K562 (cell line): Measurements from ENCODE around the gene SERTAD2. TPM values are rescaled to one million over a fixed set of nuclear protein-coding genes. Genes with fewer than 3 reads are reported as not detected.

Experiments
- ATAC-seq: fragments of 200-7000 bp; cut with Tn5 transposase; 3 replicates; pipeline ENCODE4 v1.9.1; 2020; ENCODE audit warnings: moderate library complexity
- BruUV-seq: library from RNA; stranded (reverse); fragments of 400-500 nt; replicated peaks from 2 replicates; lab custom pipeline; 2021; lab: Mats Ljungman, UMichigan
- CTCF ChIA-PET: fragments of 300-600 bp; formaldehyde crosslinking; extraction: SDS; loops from one replicate; lab custom pipeline; 2021; ENCODE audit warnings: low intra/inter-chr PET ratio; lab: Yijun Ruan, JAX
- POLR2A ChIA-PET: fragments of 300-600, 350-650 bp; sonication (Branson Sonifier 250); formaldehyde crosslinking; extraction: SDS; loops from one replicate; lab custom pipeline; 2021; ENCODE audit warnings: antibody characterized with exemption, inconsistent platforms; lab: Yijun Ruan, JAX
- DNase-seq, 4 experiments: peaks; one replicate each; pipeline versions ENCODE4 v3.0.0 to v3.0.0-alpha.2; 2011 to 2018; ENCODE audit warnings: low spot score in 3 of 4, mixed read lengths in 3 of 4; ENCODE audit errors: extremely low read depth in 1 of 4
- FAIRE-seq: peaks from 2 replicates; lab custom pipeline; 2011; peaks lifted over from hg19 to GRCh38; lab: Jason Lieb, UNC
- H2AFZ ChIP-seq: 2 replicates; pipeline ENCODE4 v1.6.0; 2011; ENCODE audit warnings: low read depth, low read length, control low read depth, inconsistent platforms
- H3K27ac ChIP-seq: fragments of 200-600 bp; 3 replicates; pipeline ENCODE4 v1.8.0; 2011; ENCODE audit warnings: low read depth, mild to moderate bottlenecking, control low read depth, inconsistent platforms, low read length, moderate library complexity, mixed read lengths; ENCODE audit errors: extremely low read depth
- H3K27me3 ChIP-seq, 2 experiments: fragments of 300-600 bp in 1 of 2; 2 replicates in 1 of 2; 3 replicates in 1 of 2; pipeline versions ENCODE4 v1.6.0 to v1.8.0; 2011; ENCODE audit warnings: inconsistent platforms in 2 of 2, low read length in 2 of 2, mild to moderate bottlenecking in 1 of 2, mixed read lengths in 1 of 2, moderate library complexity in 1 of 2; ENCODE audit not compliant: control insufficient read depth in 2 of 2, insufficient read depth in 2 of 2
- H3K36me3 ChIP-seq: fragments of 300-600 bp; 3 replicates; pipeline ENCODE4 v1.8.0; 2011; ENCODE audit warnings: mild to moderate bottlenecking, low read length, inconsistent platforms; ENCODE audit not compliant: control insufficient read depth, insufficient read depth
- H3K4me1 ChIP-seq, 2 experiments: fragments of 200-600 bp in 1 of 2; replicated peaks in 1 of 2; 2 replicates in 1 of 2; 3 replicates in 1 of 2; pipeline versions ENCODE4 v1.5.1 to v1.8.0; 2011; ENCODE audit warnings: inconsistent platforms in 2 of 2, low read length in 2 of 2, mild to moderate bottlenecking in 1 of 2, mixed read lengths in 1 of 2, moderate library complexity in 1 of 2; ENCODE audit not compliant: control insufficient read depth in 2 of 2, insufficient read depth in 2 of 2
- H3K4me2 ChIP-seq: 2 replicates; pipeline ENCODE4 v1.6.1; 2011; ENCODE audit warnings: low read length, control low read depth, inconsistent platforms, mixed read lengths; ENCODE audit not compliant: insufficient read depth
- H3K4me3 ChIP-seq: fragments of 200-600 bp; sonication (generic), shearing (Covaris generic); 2 replicates; pipeline ENCODE4 v1.5.1; 2016; ENCODE audit warnings: control low read depth, inconsistent platforms
- H3K79me2 ChIP-seq: fragments of 200-600 bp; 3 replicates; pipeline ENCODE4 v1.8.0; 2011; ENCODE audit warnings: low read length, inconsistent platforms; ENCODE audit not compliant: control insufficient read depth, insufficient read depth
- H3K9ac ChIP-seq, 2 experiments: 2 replicates each; pipeline versions ENCODE4 v1.6.0 to v1.6.1; 2011; ENCODE audit warnings: low read depth in 2 of 2, low read length in 2 of 2, control low read depth in 1 of 2, inconsistent platforms in 1 of 2, mild to moderate bottlenecking in 1 of 2, mixed read lengths in 1 of 2; ENCODE audit not compliant: insufficient read depth in 1 of 2
- H3K9me1 ChIP-seq: one replicate; pipeline ENCODE4 v1.6.0; 2011; ENCODE audit warnings: inconsistent platforms, mild to moderate bottlenecking, low read length, moderate library complexity; ENCODE audit not compliant: control insufficient read depth, insufficient read depth
- H3K9me3 ChIP-seq: replicated peaks from 2 replicates; pipeline ENCODE4 v1.5.1; 2011; ENCODE audit warnings: low read depth, low read length, inconsistent platforms; ENCODE audit not compliant: control insufficient read depth, insufficient read depth
- H4K20me1 ChIP-seq: replicated peaks from 2 replicates; pipeline ENCODE4 v1.6.1; 2011; ENCODE audit warnings: low read length, inconsistent platforms, mixed read lengths; ENCODE audit not compliant: control insufficient read depth, insufficient read depth
- CSDE1 ChIP-seq, 2 experiments: fragments of 450-650 bp; IDR thresholded peaks; 2 replicates each; pipeline ENCODE4 v1.6.1; 2016; ENCODE audit warnings: mild to moderate bottlenecking in 1 of 2
- E4F1 ChIP-seq: fragments of 250-450 bp; sonication (Bioruptor Pico); IDR thresholded peaks from 2 replicates; pipeline ENCODE4 v1.5.0; 2021; ENCODE audit warnings: mild to moderate bottlenecking, borderline replicate concordance
- EHMT2 ChIP-seq: fragments of 450-650 bp; IDR thresholded peaks from 2 replicates; pipeline ENCODE4 v1.6.1; 2018; ENCODE audit warnings: antibody characterized with exemption
- GABPA ChIP-seq: fragments of 200-800 bp; sonication (Bioruptor generic); conservative IDR thresholded peaks from 2 replicates; pipeline ENCODE4 v1.6.1; 2016; ENCODE audit warnings: low read depth, missing genetic modification characterization, missing compliant biosample characterization
- GATAD2A ChIP-seq: fragments of 450-650 bp; IDR thresholded peaks from 2 replicates; pipeline ENCODE4 v1.6.1; 2017
- MCM7 ChIP-seq, 2 experiments: fragments of 450-650 bp; IDR thresholded peaks; 2 replicates each; pipeline ENCODE4 v1.6.1; 2016 to 2018
- MNT ChIP-seq, 2 experiments: fragments of 450-650 bp; conservative IDR thresholded peaks; 2 replicates each; pipeline ENCODE4 v1.6.1; 2017; ENCODE audit warnings: mild to moderate bottlenecking in 2 of 2, moderate library complexity in 2 of 2
- MXD1 ChIP-seq: fragments of 250-450 bp; sonication (Bioruptor Pico); IDR thresholded peaks from 2 replicates; pipeline ENCODE4 v1.8.0; 2021; ENCODE audit warnings: borderline replicate concordance, mild to moderate bottlenecking, moderate library complexity; ENCODE audit not compliant: poor library complexity, severe bottlenecking
- NCOA1 ChIP-seq: fragments of 450-650 bp; IDR thresholded peaks from 2 replicates; pipeline ENCODE4 v1.6.1; 2016; ENCODE audit warnings: low read depth
- PHTF2 ChIP-seq: fragments of 250-450 bp; sonication (Bioruptor Pico); IDR thresholded peaks from 2 replicates; pipeline ENCODE4 v1.5.0; 2021; ENCODE audit warnings: mild to moderate bottlenecking
- RBM14 ChIP-seq: fragments of 200-400 bp; formaldehyde crosslinking; IDR thresholded peaks from 2 replicates; pipeline ENCODE4 v1.6.1; 2018; ENCODE audit warnings: low read depth, mild to moderate bottlenecking, low read length, moderate library complexity, borderline replicate concordance; ENCODE audit not compliant: insufficient read depth
- RBM17 ChIP-seq: fragments of 200-400 bp; formaldehyde crosslinking; IDR thresholded peaks from 2 replicates; pipeline ENCODE4 v1.6.1; 2017; ENCODE audit warnings: low read depth, mild to moderate bottlenecking, low read length, borderline replicate concordance
- RBM39 ChIP-seq: fragments of 200-400 bp; formaldehyde crosslinking; optimal IDR thresholded peaks from 2 replicates; pipeline ENCODE3; 2018; ENCODE audit warnings: low read depth, low read length
- TRIM28 ChIP-seq: fragments of 450-650 bp; IDR thresholded peaks from 2 replicates; pipeline ENCODE4 v1.6.1; 2017
- ZNF124 ChIP-seq: sonication (generic); formaldehyde crosslinking; IDR thresholded peaks from 2 replicates; pipeline ENCODE4 v1.8.1; 2022; ENCODE audit warnings: missing genetic modification reagents
- WGBS: fragments of 100-300 bp; shearing (Covaris generic); methylation state at CpG from one replicate; pipeline ENCODE4 v1.1.6; 2016; ENCODE audit warnings: low coverage, mixed read lengths; ENCODE audit not compliant: insufficient coverage; ENCODE audit errors: missing lambda C conversion rate; 5-methylcytosine and 5-hydroxymethylcytosine counted together
- in situ Hi-C: fragments of 300-500 bp; cut with MboI; formaldehyde crosslinking; loops from 4 replicates; pipeline ENCODE4 v1.15.0; 2018; ENCODE audit warnings: inconsistent platforms, mixed read lengths
- intact Hi-C: fragments of 100-400 bp; cut with micrococcal nuclease; formaldehyde crosslinking; loops from 2 replicates; pipeline ENCODE4 v1.14.2; 2022
- polyA plus RNA-seq, 8 experiments: library from polyadenylated mRNA; depleted of rRNA in 4 of 8; stranded (reverse) in 5 of 8; unstranded in 3 of 8; fragments of >200 nt; fragmentation: Nextera tagmentation in 2 of 8; fragmentation: Illumina TruSeq in 1 of 8; extraction: Ambion mirVana in 2 of 8; extraction: Trizol in 1 of 8; gene quantifications; 2 replicates each; pipeline versions ENCODE4 v1.2.1 to v1.2.3, GENCODE V29; 2011 to 2014; ENCODE audit warnings: inconsistent platforms in 1 of 8, missing spikeins in 1 of 8
- total RNA-seq, 7 experiments: library from RNA; depleted of rRNA in 6 of 7; stranded (reverse); fragments of >200 nt in 6 of 7; fragmentation: Illumina TruSeq in 2 of 7; extraction: Trizol in 2 of 7; gene quantifications; 2 replicates each; pipeline versions ENCODE4 v1.2.1 to v1.2.3, GENCODE V29; 2011 to 2021; ENCODE audit warnings: low replicate concordance in 1 of 7

SERTAD2 gene
- total and polyA plus RNA-seq, 9 of the 15 experiments (the other 6 are each of a cell fraction or from before 2014, with no cell fraction given): 3.0 to 12.5 (median 6.1) TPM

GRCh38 chr2:64624108-64624610 lies 29.6 kb downstream of the SERTAD2 start:
- no peak for DNase-seq
- intact Hi-C loops: no loop called here
- TF ChIP-seq RBM39 (no peak), RBM17 (no peak), PHTF2 (CRISPR knock-in tag) (no peak), TRIM28 (no peak), E4F1 (no peak), EHMT2 (no peak), RBM14 (no peak), ZNF124 (no peak), MNT (conservative IDR thresholded peaks at IDR 0.05) (no peak), GABPA (tag) (no peak), NCOA1 (no peak), CSDE1 (IDR thresholded peaks at IDR 0.05) (no peak), MCM7 (IDR thresholded peaks at IDR 0.05) (no peak), MXD1 (CRISPR knock-in tag) (no peak), GATAD2A (no peak)
- TF ChIP-seq, all 486 proteins: peak for 0
- WGBS: 51% methylated on average over 6 of the region's 6 CpGs
- H3K27ac ChIP-seq: no peak overlapping the region
- no peak overlapping the region for H3K4me3 ChIP-seq
- H3K36me3 ChIP-seq: no peaks in the 10 kb centered on the region
- ATAC-seq (no peak), FAIRE-seq (no peak)
- H3K79me2 ChIP-seq: no peaks in the 10 kb centered on the region
- no peak overlapping the region for H3K4me2 ChIP-seq
- H2AFZ ChIP-seq: no peak overlapping the region
- H3K9me1 ChIP-seq: no peaks in the 10 kb centered on the region
- no peaks in the 10 kb centered on the region for H3K9me3 ChIP-seq
- ChIA-PET POLR2A (interaction anchor here (1.0 to 1.6 kb wide), 2 partner anchors 10 to 22 kb away, joined by 3 to 5 read pairs; no protein-coding TSS in a partner anchor), CTCF (no interaction called here)
- H3K4me1 ChIP-seq: peaks cover 0 to 8% of the 10 kb centered on the region in 2 experiments; a peak in 3 of 5 replicates
- H3K27me3 ChIP-seq: no peaks in the 10 kb centered on the region
- in situ Hi-C loops: no loop called here
- no TSS peak for BruUV-seq
- no peaks in the 10 kb centered on the region for H4K20me1 ChIP-seq
- H3K9ac ChIP-seq: 0 out of 4 replicates have a peak overlapping the region, but pooled peaks of 1 of the 2 experiments have one; percentile 19
